Left colon (tissue), 2 donors: ENCODE measurements around the gene ALPK3. TPM values are rescaled to one million over a fixed set of nuclear protein-coding genes. Genes with fewer than 3 reads are reported as not detected.
A peak's percentile ranks its signal among the peaks of the same experiment; 100 is the strongest.

ENCODE experiments used
- ATAC-seq: fragments of 200-7000 bp; cut with Tn5 transposase; one replicate; pipeline ENCODE4 v1.9.1; 2020; ENCODE audit warnings: mild to moderate bottlenecking, moderate library complexity
- DNase-seq, 2 donors: peaks; one replicate each; pipeline ENCODE4 v3.0.0-alpha.2; 2020
- intact Hi-C, 2 donors: fragments of 100-400 bp; cut with DNase I in 1 of 2; cut with micrococcal nuclease in 1 of 2; formaldehyde crosslinking; loops; one replicate each; pipeline versions ENCODE4 v1.11.2 to v1.14.0; 2022; cut with DNase I, micrococcal nuclease
- total RNA-seq, 2 donors: library from RNA; stranded (reverse); fragmentation: NEBNext Ultra II Directional; extraction: Animal tissue kit (Norgen Biotek cat#: 25700); gene quantifications; one replicate each; pipeline ENCODE4 v1.2.1, GENCODE V29; 2021
- donor health status: DM: no; HTN: no; CAD: no.
- donor health status: DM: yes; HTN: yes; CAD: no.

ALPK3 gene
- total RNA-seq, 2 donors from 2014 or later: 1.0 to 1.1 TPM

DNA sequence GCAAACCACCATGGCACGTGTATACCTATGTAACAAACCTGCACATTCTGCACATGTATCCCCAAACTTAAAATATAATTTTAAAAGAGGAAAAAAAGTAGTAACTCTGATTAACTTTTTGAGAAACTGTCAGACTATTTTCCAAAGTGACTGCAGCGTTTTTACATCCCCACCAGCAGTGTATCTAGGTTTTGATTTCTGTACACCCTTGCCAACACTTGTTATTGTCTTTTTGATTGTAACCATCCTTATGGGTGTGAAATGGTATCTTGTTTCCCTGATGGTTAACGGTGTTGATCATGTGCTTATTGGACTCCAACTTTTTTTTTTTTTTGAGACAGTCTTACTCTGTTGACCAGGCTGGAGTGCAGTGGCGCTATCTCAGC lies 23.0 kb upstream of the ALPK3 start:
- DNase-seq (no peak), ATAC-seq (no peak)
- intact Hi-C loops: no loop called here

DNA sequence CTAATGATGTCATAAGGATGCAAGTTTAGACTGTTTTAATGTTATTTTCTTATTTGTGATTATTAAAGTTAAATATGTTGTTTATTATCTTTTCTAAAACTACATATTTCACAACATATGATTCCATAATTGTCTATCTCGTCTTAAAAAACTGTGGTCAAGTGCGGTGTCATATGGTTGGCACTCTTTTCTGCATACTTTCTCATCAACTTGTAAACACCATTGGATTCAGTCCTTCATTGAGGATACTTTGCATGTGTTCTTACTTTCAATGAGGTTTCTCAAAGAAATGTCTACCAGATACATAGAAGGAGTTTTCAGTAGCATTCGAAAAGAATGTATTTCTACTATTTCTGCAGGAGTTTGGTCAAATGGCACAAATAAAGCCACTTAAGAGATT lies 22.0 kb upstream of the ALPK3 start:
- no peak for ATAC-seq
- DNase-seq: no peak
- intact Hi-C loops: no loop called here

DNA sequence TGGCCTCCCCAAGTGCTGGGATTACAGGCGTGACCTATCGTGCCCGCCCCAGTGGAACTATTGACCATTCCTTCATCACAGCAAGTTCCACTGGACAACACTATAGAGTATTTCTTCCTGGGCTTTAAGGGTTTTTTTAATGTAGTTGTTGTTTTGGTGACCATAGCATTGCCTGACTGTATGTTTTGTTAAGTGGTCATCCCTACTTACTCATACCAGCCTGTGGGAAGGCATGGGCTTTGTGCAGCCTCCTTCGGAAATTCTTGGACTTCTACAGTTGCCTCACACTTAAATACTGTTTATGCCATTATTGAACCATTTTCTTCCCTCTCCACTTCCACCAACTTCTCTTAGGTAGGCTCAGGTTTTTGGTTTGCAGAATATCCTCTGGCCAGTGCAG lies 19.9 kb upstream of the ALPK3 start:
- ATAC-seq (no peak), DNase-seq (no peak)
- intact Hi-C loops: no loop called here

DNA sequence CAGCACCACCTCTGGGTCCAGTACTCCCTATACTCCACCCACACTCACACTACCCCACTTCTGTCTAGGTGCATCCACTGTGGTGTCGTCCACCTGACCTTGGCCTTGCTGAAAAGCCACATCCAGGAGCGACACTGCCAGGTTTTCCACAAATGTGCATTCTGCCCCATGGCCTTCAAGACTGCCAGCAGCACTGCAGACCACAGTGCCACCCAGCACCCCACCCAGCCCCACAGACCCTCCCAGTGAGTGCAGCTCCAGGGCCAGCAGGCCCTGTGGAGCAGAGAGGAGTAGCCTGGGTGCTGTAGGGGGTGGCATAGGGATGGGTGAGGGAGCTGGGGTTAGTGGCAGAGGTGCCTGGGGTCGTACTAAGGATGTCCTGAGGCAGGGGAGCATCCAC lies 19.4 kb upstream of the ALPK3 start:
- no peak for ATAC-seq

DNA sequence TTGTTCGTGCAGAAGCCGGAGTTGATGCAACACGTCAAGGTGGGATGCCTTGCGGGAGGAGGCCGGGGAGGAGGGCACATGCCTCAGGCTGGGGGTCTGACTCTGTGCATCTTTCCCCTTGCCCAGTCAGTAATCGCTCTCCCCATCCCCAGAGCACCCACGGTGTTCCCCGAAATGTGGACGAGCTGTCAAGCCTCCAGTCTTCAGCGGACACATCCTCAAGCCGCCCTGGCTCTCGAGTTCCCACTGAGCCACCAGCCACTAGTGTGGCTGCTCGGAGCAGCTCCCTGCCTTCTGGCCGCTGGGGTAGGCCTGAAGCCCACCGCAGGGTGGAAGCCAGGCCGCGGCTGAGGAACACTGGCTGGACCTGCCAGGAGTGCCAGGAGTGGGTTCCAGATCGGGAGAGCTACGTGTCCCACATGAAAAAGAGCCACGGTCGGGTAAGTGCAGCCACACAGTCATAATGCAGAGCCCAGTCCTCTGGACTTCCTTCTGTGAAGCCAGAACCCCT lies 18.7 kb upstream of the ALPK3 start:
- intact Hi-C loops: no loop called here
- no peak for DNase-seq
- no peak for ATAC-seq

More for the DNA sequence above, 19.4 kb upstream of the ALPK3 start:
- no peak for DNase-seq
- intact Hi-C loops: no loop called here

DNA sequence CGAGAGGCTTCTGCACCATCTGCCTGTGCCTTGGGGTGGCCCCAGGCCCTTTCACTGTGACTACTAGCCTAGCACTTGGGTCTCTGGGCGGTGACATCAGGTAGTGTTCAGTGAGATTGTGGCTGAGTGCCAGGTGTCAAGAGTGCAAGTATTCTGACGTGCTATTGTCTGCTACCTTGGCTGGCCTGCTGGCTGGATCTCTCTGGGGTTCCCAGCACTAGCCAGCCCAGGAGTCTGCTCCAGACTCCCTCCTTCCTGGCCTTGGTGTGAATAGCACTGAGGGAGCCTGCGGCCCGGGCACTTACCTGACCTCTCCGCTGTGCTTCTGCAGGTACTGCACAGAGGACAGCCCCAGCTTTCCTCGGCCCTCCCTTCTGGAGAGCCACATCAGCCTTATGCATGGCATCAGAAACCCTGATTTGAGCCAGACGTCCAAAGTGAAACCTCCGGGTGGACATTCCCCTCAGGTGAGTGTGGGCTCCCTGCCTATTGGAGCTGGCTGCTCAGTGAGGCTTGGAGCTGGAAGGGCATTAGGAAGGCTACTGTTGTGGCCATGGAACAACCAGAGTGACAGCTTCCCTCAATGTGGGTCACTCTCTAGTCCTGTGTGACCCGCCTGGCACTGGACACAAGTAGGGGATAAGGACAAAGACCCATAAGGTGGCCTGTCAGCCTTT lies 17.5 kb upstream of the ALPK3 start:
- DNase-seq (no peak), ATAC-seq (no peak)
- intact Hi-C loops: no loop called here

DNA sequence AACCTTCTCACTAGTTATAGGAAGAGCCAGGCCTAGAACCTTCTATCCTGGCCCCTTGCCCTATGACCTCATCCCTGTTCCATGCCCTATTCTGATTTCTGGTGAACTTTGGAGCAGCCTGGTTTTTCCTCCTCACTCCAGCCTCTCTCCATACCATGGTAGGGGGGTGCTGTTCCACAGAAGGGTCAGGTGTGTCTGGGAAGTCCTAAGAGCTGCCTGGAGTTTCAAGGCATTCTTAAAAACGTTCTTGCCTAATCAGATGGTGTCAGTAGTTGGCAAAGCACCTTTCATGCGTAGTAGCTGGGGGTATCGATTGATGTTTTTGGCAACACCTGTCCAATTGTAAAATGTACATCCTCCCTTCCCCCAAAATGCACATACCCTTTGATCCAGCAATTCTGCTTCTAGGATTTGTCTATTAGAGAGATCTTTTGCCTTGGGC lies 16.8 kb upstream of the ALPK3 start:
- no peak for ATAC-seq
- intact Hi-C loops: no loop called here
- no peak for DNase-seq

DNA sequence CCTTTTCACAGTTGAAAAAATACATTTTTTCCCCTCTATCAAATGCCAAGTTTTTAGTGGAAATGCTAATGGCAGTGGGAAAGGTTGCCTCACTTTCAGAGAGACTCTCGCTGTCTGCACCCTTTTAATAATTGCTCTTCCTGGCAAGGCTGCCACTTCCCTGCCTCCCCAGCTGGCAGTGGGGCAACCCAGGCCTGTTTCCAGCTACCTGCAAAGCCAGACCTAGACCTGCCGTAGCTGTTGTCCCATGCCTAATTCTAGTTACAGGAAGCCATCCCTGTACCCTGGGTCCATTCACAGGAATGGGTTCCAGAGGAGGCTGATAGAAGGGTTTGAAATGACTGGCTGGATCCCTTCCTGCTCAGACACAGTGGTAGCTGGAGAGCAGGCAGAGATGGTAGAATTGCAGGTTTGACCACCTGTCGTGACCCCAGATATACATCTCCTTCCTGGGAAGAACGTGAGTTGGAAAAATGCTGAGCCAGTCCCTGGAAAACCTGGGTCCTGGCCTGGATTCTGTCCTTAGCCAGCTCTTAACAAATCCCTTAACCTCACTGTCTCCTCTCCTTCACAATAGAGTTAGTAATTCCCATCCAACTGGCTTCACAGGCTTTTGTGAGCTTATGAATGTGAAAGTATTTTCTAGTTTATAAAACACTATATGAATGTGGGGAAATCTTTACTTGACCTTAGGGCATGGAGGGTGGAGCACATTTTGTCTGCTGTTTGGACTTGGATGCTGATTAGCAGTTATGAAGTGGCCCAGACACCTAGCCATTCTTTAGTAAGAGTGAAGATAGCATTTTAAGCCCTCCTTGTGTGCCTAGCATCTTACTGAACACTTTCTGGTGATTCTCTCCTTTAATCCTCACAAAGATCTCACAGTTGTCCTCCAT lies 12.9 kb upstream of the ALPK3 start:
- no peak for DNase-seq
- no peak for ATAC-seq
- intact Hi-C loops: no loop called here

DNA sequence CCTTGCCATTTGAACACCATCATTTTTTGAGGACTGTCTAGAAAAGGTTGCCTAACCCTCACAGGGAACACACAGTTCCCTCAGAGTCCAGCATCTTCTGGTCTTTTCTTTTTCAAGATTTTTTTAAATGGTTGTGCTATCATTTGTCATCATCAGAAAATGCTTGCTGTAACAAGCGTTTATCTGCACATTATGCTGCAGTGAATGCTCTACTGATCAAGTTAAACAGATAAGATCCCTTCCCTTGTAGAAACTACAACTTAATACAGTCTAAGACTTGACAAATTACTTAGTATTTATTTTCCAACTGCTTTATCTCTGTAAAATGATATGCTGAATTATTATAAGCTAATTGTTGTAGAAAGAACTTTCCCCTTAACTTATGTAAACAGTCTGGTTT lies 11.9 kb upstream of the ALPK3 start:
- no peak for ATAC-seq
- DNase-seq: no peak
- intact Hi-C loops: no loop called here

DNA sequence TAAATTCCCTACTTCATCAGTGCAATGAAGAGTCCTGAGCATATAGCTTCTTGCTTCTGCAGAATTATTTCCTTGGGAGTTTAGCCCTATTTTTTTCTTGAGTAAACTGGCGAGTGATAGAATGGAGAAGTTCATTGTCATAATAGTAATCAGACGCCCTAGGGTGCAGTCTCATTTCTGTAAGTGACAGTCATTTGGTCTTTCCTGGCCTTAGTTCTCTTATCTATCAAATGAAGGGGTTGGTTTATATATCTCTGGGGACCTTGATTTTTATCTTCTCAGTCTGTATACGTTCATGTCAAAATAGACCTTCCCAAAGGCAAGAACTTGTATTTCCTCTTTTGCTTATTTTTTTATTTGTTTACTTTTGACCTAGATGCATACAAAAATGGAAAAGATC lies 9.9 kb upstream of the ALPK3 start:
- DNase-seq (no peak), ATAC-seq (no peak)
- intact Hi-C loops: no loop called here

DNA sequence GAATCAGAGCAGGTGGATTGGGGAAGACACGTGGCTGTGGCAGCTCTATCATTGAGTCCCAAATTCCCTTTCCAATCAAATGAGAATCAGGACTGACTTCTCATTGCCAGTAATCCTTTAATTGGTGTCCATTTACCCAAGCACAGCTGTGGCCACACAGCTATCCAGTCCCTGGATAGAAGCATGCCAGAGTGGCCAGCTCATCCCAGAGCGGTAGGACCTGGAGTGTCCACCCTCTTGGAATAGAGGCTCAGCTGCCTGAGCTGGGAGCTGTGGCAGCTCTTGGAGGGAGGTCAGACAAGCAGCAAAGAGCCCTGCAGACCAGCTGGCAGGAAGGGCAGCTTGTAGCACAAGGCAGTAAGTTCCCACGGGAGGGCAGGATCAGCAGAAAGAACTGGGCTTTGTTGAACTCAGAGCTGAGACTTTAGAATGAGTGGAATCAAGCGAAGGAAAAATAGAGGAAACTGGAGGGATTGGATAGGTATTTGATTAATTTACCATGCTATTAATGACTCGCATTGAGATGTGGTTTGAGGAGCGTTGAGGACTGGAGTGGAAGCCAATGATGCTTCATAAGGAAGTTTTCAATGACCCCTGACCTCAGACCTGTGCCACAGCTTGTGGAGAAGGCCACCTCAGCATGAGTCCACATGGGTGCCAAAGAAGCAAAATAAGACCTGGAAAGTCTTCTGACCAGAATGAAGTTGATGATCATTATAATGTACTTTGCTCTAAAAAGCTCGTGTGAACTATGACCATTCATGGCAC lies 6.9 kb upstream of the ALPK3 start:
- intact Hi-C loops: no loop called here
- ATAC-seq (peak; percentile 26), DNase-seq (no peak)

DNA sequence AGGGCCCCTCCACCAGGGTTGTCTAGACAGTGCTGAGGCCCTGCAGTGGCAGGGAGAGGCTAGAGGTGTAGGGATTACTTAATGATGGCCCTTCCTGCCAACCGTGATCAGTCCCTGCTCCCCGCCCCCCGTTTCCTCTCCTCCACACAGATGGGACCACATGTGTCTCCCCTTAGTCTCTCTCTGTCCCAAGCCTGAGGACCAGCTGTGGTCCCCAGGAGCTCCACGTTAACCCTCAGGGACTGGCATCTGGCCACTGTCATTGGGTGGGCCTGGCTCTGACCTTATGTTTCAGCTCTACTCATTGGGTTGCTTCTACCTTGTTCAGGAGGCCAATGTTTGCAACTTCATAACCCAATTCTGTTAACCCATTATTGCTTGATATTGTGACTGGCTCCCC lies 6.0 kb upstream of the ALPK3 start:
- ATAC-seq: no peak
- intact Hi-C loops: no loop called here

DNA sequence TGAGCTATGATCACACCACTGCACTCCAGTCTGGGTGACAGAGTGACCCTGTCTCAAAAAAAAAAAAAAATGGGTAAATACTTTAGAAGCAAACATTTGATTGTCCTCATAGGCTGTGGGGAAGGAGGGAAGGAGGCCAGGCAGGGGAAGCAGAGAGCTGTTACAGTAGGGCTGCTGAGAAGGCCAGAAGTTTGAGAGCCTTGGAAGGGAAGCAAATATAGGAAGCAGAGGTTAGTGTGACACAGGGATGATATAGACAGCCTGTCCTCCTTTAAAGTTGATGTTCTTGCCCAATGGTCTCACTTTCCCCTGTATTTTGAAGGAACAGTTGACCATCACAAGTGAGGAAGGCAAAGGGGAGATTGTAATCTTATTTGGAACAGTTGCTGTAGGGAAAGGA lies 5.3 kb upstream of the ALPK3 start:
- no peak for ATAC-seq
- intact Hi-C loops: no loop called here
- DNase-seq: no peak

More for the DNA sequence above, 6.0 kb upstream of the ALPK3 start:
- no peak for DNase-seq

DNA sequence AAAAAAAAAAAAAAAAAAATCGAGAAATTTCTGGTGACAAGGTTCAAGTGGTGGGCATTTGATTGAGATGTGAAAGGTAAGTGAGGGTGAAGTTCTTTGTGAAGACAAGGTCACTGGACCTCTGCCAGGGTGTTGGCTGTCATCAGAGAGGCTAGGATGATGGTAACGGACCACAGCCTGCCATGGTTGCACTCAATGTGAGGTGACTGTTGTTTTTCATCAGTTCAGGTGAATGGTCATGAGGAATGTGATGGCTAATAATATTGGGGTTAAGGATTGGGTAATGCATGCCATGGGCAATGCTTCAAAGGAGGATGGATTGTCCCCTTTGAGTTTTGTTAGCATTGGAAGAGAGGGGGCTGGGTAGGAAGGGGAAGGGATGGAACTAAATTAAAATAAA lies 4.3 kb upstream of the ALPK3 start:
- DNase-seq: no peak
- intact Hi-C loops: no loop called here
- ATAC-seq: no peak

DNA sequence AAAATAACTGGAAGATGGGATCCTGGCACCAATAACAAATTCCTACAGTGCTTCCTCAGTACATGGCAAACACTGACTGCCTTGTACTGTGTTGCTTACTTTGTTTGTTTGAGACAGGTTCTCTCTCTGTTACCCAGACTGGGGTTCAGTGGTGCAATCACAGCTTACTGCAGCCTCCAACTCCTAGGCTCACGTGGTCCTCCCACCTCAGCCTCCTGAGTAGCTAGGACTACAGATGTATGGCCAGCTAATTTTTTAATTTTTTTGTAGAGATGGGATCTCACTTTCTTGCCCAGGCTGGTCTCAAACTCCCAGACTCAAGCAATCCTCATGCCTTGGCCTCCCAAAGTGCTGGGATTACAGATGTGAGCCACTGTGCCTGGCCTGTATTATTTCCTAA lies 3.7 kb upstream of the ALPK3 start:
- intact Hi-C loops: no loop called here
- DNase-seq (no peak), ATAC-seq (no peak)

DNA sequence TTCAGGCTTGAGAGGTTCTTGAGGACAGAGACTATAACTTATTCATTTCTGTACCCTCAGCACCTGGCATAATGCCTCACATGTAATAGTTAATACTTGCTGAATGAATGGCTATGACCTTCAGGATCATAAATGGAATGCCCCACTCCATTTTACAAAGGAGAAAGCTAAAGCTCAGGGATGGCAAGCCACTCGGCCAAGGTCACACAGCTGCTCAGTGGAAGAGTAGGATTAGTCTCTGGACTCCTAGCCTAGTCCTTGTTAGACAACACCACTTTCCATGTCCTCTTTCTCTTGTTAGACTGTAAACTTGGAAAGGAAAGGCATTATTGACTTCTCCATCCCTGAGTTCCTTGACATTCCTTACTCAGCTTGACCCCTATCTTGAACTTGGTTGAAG lies 3.2 kb upstream of the ALPK3 start:
- DNase-seq (no peak), ATAC-seq (no peak)
- intact Hi-C loops: no loop called here

DNA sequence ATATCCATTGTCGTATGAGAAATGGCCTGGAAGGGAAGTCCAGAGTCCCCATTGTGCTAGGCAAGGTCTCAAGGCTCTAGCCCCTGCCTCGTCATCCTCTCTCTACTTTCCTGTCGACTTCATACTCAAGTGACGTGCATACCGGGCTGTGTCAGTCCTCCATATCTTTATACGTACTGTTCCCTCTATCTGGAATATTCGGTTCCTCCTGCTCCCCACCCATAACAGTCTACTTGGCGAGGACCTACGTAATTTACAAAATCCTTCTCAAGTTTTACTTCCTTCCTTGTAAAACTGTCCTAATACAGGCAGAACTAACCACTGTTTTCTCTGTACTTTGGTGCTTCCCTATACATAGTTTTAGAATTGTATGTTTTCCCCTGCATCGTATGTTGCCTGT lies 2.2 kb upstream of the ALPK3 start:
- ATAC-seq: no peak
- DNase-seq: no peak
- intact Hi-C loops: no loop called here

DNA sequence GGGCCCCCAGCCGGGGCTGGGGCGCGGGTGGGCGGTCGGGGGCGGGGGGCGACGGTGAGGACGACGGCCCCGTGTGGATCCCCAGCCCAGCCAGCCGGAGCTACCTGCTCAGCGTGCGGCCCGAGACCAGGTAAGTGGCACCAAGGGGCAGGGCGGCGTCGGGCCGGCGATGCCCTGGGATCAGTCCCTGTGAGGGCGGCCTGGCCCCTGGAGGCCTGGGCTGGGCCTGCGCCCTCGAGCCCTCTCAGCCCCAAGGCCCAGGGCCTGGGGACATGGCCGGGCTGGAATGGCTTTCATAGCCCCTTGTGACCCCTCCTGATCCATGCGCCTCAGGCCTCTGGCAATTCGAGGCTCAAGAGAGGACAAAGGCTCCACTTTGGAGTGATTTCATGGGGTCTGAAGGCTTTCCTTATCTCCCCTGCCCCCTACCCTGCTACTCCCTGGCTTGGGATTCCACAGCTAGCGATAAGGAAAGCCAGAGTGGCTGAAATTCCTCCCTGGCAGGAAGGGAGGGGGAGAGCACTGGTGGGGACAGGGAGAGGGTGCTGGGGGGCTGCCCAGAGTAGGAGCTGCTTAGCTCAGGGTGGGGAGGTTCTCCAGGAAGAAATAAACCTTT lies 418 bp downstream of the ALPK3 start:
- intact Hi-C loops: no loop called here
- ATAC-seq (peak; percentile 57), DNase-seq (no peak)
